ENCODE results near the gene IL17C. TPM values are rescaled to one million over a fixed set of nuclear protein-coding genes. Genes with fewer than 3 reads are reported as not detected.

IL17C gene
- total RNA-seq, 1 experiment from 2014 or later = not detected

DNA sequence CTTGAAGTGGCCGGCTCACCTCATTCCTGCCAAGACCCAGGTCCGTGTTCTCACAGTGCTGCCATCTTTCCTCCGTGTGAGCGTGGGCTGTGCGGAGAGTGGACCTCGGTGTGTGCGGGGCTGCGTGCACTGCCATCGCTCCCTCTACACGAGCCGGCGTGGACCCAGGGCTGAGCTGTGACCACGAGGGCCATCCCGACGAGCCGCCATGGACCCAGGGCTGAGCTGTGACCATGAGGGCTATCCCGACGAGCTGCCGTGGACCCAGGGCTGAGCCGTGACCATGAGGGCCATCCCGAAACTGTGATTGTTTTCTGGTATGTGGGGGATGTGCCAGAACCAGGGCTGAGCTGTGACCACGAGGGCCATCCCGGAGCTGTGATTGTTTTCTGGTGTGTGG is 33.4 kb downstream of the IL17C start:
- no TSS peak for BruUV-seq (replicated peaks)
- H3K9me2 ChIP-seq (replicated peaks; ENCODE audit: low read length) = no peaks in the 10 kb centered on the region
- H3K36me3 ChIP-seq (ENCODE audit: low read depth, low read length) = no peaks in the 10 kb centered on the region
- ChIA-PET POLR2A (ENCODE audit: unreplicated experiment) (no interaction called here), CTCF (no interaction called here)
- no peak overlapping the region for H3K9ac ChIP-seq (ENCODE audit: low read length)
- no peaks in the 10 kb centered on the region for H3K27me3 ChIP-seq (ENCODE audit: low read length)
- intact Hi-C loops (cut with micrococcal nuclease) = no loop called here
- no peaks in the 10 kb centered on the region for H3K4me1 ChIP-seq (ENCODE audit: insufficient read depth, low read length)
- DNase-seq (no peak), ATAC-seq (no peak)
- H3K4me2 ChIP-seq (ENCODE audit: low read length) = no peak overlapping the region
- no peaks in the 10 kb centered on the region for H3K9me3 ChIP-seq (ENCODE audit: low read length)
- no peak overlapping the region for H3K4me3 ChIP-seq (ENCODE audit: low read length)
- H2AFZ ChIP-seq (ENCODE audit: low read length) = no peak overlapping the region
- TF ChIP-seq, protein P1, sequence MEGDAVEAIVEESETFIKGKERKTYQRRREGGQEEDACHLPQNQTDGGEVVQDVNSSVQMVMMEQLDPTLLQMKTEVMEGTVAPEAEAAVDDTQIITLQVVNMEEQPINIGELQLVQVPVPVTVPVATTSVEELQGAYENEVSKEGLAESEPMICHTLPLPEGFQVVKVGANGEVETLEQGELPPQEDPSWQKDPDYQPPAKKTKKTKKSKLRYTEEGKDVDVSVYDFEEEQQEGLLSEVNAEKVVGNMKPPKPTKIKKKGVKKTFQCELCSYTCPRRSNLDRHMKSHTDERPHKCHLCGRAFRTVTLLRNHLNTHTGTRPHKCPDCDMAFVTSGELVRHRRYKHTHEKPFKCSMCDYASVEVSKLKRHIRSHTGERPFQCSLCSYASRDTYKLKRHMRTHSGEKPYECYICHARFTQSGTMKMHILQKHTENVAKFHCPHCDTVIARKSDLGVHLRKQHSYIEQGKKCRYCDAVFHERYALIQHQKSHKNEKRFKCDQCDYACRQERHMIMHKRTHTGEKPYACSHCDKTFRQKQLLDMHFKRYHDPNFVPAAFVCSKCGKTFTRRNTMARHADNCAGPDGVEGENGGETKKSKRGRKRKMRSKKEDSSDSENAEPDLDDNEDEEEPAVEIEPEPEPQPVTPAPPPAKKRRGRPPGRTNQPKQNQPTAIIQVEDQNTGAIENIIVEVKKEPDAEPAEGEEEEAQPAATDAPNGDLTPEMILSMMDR (conservative IDR thresholded peaks at IDR 0.05; ENCODE audit: low read depth, low read length) = no peak
- no peak for TF ChIP-seq EZH2phosphoT487 (IDR thresholded peaks at IDR 0.05; ENCODE audit: borderline replicate concordance, low read length)
- no peak for TF ChIP-seq EZH2 (IDR thresholded peaks at IDR 0.05; ENCODE audit: low read length, unreplicated experiment)
- no peaks in the 10 kb centered on the region for H4K20me1 ChIP-seq (ENCODE audit: low read length)
- H3K27ac ChIP-seq (ENCODE audit: low read length) = no peak overlapping the region
- no peaks in the 10 kb centered on the region for H3K79me2 ChIP-seq (ENCODE audit: low read length)
- H3F3A ChIP-seq (ENCODE audit: low read length, unreplicated experiment) = no peaks in the 10 kb centered on the region

DNA sequence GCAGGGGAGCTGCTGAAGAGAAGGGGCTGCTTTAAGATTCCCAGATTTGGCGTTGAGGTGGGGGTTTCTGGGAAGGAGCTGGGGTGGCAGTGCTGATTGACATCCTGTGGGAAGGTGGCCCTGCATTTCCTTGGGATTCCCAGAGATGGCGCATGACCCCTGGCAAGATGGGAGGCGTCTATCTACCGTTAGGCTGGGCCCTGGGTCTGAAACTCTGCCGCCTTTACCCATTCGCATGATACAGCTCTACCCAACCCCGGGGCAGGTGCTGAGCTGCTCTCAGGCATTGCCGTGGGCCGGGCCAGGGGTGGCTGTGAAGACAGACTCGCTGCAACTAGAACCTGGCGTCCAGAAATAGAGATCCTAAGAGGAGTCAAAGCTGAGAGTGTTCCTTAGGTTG is 34.4 kb downstream of the IL17C start:
- H3K9me2 ChIP-seq (replicated peaks; ENCODE audit: low read length) = no peaks in the 10 kb centered on the region
- H3K79me2 ChIP-seq (ENCODE audit: low read length) = no peaks in the 10 kb centered on the region
- H3F3A ChIP-seq (ENCODE audit: low read length, unreplicated experiment) = no peaks in the 10 kb centered on the region
- ATAC-seq = no peak
- no peaks in the 10 kb centered on the region for H4K20me1 ChIP-seq (ENCODE audit: low read length)
- H2AFZ ChIP-seq (ENCODE audit: low read length) = no peak overlapping the region
- no peaks in the 10 kb centered on the region for H3K9me3 ChIP-seq (ENCODE audit: low read length)
- DNase-seq = no peak
- no peak overlapping the region for H3K9ac ChIP-seq (ENCODE audit: low read length)
- no peak overlapping the region for H3K4me3 ChIP-seq (ENCODE audit: low read length)
- H3K27me3 ChIP-seq (ENCODE audit: low read length) = no peaks in the 10 kb centered on the region
- TF ChIP-seq EZH2phosphoT487 (IDR thresholded peaks at IDR 0.05; ENCODE audit: borderline replicate concordance, low read length) = no peak
- TF ChIP-seq, protein P1 (conservative IDR thresholded peaks at IDR 0.05; ENCODE audit: low read depth, low read length) = 0 out of 2 replicates have a peak, but pooled peaks have one; percentile 24
- H3K4me1 ChIP-seq (ENCODE audit: insufficient read depth, low read length) = no peaks in the 10 kb centered on the region
- no peaks in the 10 kb centered on the region for H3K36me3 ChIP-seq (ENCODE audit: low read depth, low read length)
- H3K4me2 ChIP-seq (ENCODE audit: low read length) = no peak overlapping the region
- no TSS peak for BruUV-seq (replicated peaks)
- intact Hi-C loops (cut with micrococcal nuclease) = no loop called here
- ChIA-PET CTCF (no interaction called here), POLR2A (ENCODE audit: unreplicated experiment) (interaction anchor here (0.5 kb wide), 1 partner anchor 108 kb away, joined by 4 read pairs; no protein-coding TSS in a partner anchor)
- H3K27ac ChIP-seq (ENCODE audit: low read length) = no peak overlapping the region

DNA sequence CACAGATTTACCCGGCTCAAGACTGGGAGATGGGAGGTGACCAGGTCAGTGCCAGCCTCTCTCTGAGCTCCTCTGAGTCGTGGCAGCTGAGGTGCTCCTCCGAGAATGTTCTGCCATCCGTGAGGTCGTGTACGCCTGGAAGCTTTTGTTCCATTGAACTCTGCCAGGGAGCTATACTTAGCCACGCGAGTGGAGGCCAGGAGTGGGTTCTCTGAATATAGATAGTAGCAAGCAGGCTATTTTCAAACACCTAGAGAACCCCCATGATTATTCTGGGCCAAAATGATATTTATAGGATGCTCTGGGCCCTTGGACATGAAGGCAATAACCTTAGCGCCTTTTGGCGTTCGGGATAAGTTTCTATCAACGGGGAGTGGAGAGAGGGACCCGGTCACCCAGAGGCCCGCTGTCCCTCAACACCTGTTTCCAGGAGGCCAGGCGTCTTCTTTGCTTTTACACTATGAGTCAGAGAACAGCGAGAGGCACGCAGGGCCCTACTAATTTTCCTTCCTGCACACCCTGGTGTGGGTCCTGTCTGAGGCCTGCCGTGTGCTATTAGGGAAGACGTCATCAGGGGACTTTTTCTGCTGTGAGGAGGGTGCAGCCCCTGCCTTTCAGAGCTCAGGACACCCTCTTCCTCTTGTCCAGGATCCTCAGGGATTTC is 35.5 kb downstream of the IL17C start:
- POLR2A ChIA-PET (ENCODE audit: unreplicated experiment) = no interaction called here

More for the DNA sequence above, 35.5 kb downstream of the IL17C start:
- Histone ChIP-seq H3K27ac (ENCODE audit: low read length) (no peak overlapping the region), H3K4me2 (ENCODE audit: low read length) (no peak overlapping the region), H4K20me1 (ENCODE audit: low read length) (no peaks in the 10 kb centered on the region), H3F3A (ENCODE audit: low read length, unreplicated experiment) (no peaks in the 10 kb centered on the region), H3K4me1 (ENCODE audit: insufficient read depth, low read length) (peaks cover under 1% of the 10 kb centered on the region; the same call in 1 of the 2 replicates), H3K36me3 (ENCODE audit: low read depth, low read length) (no peaks in the 10 kb centered on the region), H3K27me3 (ENCODE audit: low read length) (no peaks in the 10 kb centered on the region), H2AFZ (ENCODE audit: low read length) (no peak overlapping the region), H3K79me2 (ENCODE audit: low read length) (no peaks in the 10 kb centered on the region), H3K4me3 (ENCODE audit: low read length) (no peak overlapping the region), H3K9me3 (ENCODE audit: low read length) (no peaks in the 10 kb centered on the region), H3K9ac (ENCODE audit: low read length) (no peak overlapping the region), H3K9me2 (replicated peaks; ENCODE audit: low read length) (no peaks in the 10 kb centered on the region)
- no TSS peak for BruUV-seq (replicated peaks)
- DNase-seq (no peak), ATAC-seq (no peak)
- CTCF ChIA-PET = no interaction called here
- TF ChIP-seq, protein P1 (conservative IDR thresholded peaks at IDR 0.05; ENCODE audit: low read depth, low read length) = no peak
- intact Hi-C loops (cut with micrococcal nuclease) = no loop called here
